NCI-H2081 treated with DMSO at 0.1 percent for 48 hours (cell line): Measurements from ENCODE around the gene C11orf58.

ENCODE experiments used
- DNase-seq: peaks from one replicate; lab custom pipeline; 2025; lab: John Stamatoyannopoulos, UW

C11orf58 gene

GRCh38 chr11:16769386-16769785 is 30.9 kb downstream of the C11orf58 start:
- DNase-seq: no peak

DNA sequence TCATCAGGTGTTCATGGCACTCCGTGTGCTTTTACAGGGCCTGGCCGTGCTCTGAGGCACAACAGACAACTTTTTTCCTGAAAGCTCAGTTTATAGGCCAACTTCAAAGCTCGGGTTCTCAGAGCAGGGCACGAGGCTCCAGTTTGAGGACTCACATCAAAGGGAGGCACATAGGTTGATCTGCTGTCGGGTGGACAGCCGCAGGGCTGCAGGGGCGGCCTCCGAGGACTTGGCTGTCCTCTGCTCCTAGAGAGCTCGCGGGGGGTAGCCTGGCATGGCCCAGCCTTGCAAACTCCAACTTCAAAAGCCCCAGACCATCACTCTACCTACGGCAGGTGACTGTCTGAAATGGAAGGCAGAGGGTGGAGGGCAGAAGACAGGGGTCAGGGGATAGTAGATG is 31.6 kb downstream of the C11orf58 start:
- DNase-seq: no peak

GRCh38 chr11:16771350-16772140 is 33.1 kb downstream of the C11orf58 start:
- DNase-seq: no peak

DNA sequence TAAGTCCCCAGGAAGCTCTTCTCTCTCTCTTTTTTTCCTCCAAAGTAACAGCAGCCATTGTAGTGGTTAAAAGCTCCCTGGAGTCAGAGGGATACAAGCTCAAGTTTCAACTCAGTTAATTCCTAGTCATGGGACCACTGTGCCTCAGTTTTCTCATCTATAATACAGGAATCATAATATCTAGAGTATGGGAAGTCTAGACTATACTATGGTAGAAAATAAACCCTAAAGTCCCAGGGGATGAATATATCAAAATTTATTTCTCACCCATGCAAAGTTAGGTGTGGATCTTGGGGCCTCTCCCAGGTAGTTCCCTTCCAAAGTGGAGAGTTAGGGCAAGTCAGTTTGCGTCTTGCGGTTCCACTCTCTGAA is 33.7 kb downstream of the C11orf58 start:
- DNase-seq: no peak

- DNase-seq: no peak
These were observed 35.8 kb downstream of the C11orf58 start for GRCh38 chr11:16773981-16774935.

DNA sequence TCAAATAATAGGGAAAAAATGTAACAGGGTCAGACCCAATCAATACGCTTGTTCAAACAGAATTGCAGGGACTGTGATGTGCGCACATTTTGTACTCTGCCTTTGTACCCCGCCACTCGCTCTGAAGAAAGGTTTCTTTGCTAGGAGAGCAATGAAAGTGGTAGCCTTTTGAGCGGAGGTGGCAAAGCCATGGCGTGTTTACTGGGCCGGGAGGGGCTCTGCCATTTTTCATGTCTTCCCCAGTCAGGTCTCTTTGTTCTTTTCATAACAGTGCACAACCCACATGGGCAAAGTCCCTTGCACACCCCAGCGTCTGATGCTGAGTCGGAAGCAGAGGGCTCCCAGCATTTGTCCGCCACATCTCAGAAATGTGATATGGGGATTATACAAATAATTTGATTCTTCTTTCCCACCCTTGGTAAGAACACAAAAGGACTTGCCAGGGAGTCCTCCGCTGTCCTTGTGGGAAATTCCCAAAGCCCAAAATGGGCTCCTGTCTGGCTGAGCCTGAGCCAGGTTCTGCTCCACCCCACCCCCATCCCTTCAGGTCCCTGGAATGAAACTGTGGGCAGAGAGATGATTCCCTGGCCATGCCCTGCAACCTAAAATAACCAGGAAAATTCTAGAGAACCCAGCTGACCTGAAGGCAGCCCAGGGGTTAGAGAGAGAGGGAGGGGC is 36.6 kb downstream of the C11orf58 start:
- no peak for DNase-seq

GRCh38 chr11:16775614-16776283 is 37.3 kb downstream of the C11orf58 start:
- no peak for DNase-seq

- DNase-seq: no peak
These were observed 38.5 kb downstream of the C11orf58 start for GRCh38 chr11:16776711-16777612.

DNA sequence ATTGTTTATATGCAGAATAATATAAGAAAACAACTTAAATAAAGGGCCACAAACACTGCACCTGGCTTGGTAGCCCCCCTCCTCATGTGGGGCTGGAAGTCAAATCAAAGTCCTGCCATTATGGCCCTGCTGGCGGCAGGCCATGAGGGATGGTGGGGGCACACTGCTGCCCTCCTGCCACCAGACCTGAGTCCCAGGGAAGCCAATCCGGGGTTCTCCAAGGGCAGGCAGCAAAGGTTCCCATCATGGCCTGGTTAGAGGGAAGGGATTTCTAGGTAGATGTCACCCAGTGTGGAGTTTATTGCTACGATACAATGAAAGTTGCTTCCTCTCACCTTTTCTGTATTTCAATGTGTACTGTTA is 39.1 kb downstream of the C11orf58 start:
- DNase-seq: no peak

DNA sequence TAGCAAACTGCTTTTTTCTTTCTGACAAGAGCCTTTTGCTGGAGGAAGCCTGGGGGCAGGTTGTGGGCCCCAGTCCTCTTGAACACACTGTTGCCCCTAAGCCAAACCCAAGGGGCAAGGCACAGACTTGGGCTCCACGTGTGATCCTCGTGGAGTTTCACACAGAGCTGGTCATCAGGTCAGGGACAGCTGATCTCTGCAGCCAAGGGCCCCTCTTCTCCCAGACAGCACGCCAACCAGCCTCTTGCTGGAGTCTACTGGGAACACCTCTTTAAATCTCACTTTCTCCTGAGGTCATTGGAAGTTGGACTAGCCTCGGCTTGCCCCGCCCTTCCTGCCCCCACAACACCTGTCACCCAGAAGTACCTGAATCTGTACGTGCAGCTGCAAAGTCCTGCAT is 39.8 kb downstream of the C11orf58 start:
- DNase-seq: no peak

GRCh38 chr11:16778876-16779275 is 40.4 kb downstream of the C11orf58 start:
- DNase-seq: no peak

DNA sequence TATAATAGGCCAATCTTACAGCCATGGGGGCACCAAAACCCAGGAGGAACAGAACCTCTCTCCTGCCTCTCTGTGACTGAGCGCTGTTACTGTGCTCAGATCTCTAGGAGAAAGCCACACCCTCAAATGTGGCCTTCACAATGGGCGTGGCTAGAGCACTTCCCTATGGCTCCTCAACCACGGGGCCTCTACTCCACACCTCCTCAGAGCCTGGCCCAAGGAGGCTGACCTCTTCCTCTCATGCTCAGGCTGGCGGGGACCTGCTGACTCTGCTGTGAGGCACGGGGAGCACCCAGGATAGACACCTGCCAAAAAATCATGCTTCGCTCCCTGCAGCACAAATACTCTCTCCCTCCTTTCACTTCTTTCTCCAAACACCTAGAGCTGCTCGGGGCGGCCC is 41.0 kb downstream of the C11orf58 start:
- no peak for DNase-seq

- DNase-seq: no peak
These were observed 41.7 kb downstream of the C11orf58 start for GRCh38 chr11:16780146-16780545.

DNA sequence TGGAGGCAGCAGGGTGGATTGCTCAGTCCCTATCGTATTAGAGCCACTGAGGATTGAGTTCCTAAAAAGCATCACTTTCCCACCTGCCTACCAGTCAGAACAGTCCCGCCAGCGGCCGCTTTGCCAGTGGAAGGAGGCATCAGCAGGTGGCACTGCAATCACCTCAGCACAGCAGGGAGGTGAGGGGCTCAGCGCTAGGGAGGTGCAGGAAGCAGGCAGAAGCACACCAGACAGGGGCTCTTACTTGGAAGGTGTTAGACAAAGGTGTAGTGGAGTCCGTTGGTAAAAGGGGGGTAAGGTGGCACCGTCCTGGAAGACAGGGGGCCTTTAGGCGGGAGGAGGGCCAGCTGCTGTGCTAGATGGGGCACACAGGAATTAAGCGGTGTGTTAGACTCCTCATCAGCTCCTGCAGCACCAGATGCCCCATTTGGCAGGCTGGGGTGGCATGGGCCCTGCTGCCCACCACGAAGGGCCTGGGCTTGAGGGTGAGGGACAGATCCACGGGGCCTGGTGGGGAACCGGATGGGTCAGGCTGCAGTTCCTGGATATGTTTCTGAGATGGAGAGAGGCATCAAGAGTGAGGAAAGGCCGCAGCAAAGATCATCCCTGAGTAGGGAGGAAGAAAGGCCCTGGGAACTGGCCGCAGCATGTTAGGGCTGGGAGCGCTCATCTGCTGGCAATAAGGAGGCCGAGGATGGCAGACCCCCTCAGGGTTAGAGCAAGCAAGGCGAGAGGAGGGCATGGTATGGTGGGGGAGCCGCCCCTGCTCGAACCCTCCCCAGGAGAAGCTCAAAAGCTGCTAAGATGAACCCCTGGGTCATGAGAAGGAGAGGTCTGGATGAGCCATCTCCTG is 42.5 kb downstream of the C11orf58 start:
- no peak for DNase-seq

- no peak for DNase-seq
These were observed 43.8 kb downstream of the C11orf58 start for GRCh38 chr11:16781936-16782919.

GRCh38 chr11:16783321-16783801 is 44.9 kb downstream of the C11orf58 start:
- no peak for DNase-seq

GRCh38 chr11:16784097-16784496 is 45.6 kb downstream of the C11orf58 start:
- DNase-seq: no peak

DNA sequence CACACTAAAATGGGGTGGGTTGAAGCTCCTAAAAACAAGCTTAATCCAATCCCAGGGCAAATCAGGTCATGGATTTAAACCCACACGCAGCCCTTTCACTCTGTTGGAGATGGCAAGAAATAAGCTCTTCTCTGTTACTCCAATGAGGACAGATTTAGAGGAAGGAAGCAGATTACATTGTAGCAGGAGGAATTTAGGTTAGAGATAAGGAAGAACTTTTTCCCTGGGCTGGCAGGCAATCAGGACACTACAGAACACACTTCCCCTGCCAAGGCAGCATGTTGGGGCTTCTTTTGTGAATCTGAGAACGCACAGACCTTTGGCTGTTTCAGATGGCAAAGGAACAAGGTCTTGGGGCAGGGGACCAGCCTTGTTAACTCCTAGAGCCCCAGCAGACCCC is 46.2 kb downstream of the C11orf58 start:
- DNase-seq: no peak
